ENCODE results near the gene ERVFRD-1.
"Not testable (repeated sequence)": the region's sequence is repeated elsewhere in the genome, so short reads cannot be mapped to it uniquely, and the experiment has no call there.

Gene ERVFRD-1

DNA sequence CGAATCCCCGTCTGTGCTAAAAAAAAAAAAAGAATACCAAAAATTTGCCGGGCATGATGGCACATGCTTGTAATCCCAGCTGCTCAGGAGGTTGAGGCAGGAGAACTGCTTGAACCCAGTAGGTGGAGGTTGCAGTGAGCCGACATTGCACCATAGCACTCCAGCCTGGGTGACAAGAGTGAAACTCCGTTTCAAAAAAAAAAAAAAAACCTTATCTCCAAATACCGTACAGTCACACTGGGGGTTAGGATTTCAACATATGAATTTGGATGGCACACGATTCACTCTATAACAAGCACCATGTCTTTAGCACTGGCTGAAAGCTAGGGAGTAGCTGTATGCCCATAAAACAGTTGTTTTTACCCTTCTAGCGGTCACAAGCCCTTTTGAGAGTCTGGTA lies 14.0 kb downstream of the ERVFRD-1 start:
- no peaks in the 10 kb centered on the region for H3K36me3 ChIP-seq (ENCODE audit: control insufficient read depth, low read depth, low read length)
- no peak overlapping the region for H3K9ac ChIP-seq (ENCODE audit: low read length)
- no peak overlapping the region for H3K4me3 ChIP-seq (ENCODE audit: low read length)
- H3K27me3 ChIP-seq (ENCODE audit: control insufficient read depth, insufficient read depth, low read length), result peaks cover 4% of the 10 kb centered on the region
- no peak overlapping the region for H3K27ac ChIP-seq (ENCODE audit: low read length)
- peaks cover 24% of the 10 kb centered on the region for H3K4me1 ChIP-seq (ENCODE audit: control insufficient read depth, low read depth, low read length)
- H3K9me3 ChIP-seq (ENCODE audit: control insufficient read depth, low read depth, low read length), result no peaks in the 10 kb centered on the region

DNA sequence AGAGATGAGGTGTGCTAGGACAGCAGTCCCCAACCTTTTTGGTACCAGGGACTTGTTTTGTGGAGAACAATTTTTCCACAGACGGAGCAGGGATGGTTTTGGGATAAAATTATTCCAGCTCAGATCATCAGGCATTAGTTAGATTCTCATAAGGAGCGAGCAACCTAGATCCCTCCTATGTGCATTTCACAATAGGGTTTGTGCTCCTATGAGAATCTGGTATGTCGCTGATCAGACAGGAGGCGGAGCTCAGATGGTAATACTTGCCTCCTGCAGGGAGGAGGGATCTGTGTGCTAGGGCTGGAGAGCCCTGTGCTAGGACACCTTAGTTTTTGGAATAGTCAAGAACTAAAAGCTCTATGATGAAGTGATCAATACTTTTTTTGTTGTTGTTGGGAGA lies 15.4 kb downstream of the ERVFRD-1 start:
- Histone ChIP-seq H3K9me3 (ENCODE audit: control insufficient read depth, low read depth, low read length) (no peaks in the 10 kb centered on the region), H3K4me1 (ENCODE audit: control insufficient read depth, low read depth, low read length) (peaks cover 16% of the 10 kb centered on the region), H3K27ac (ENCODE audit: low read length) (no peak overlapping the region), H3K9ac (ENCODE audit: low read length) (no peak overlapping the region), H3K4me3 (ENCODE audit: low read length) (peak overlapping the region; percentile 39), H3K36me3 (ENCODE audit: control insufficient read depth, low read depth, low read length) (no peaks in the 10 kb centered on the region), H3K27me3 (ENCODE audit: control insufficient read depth, insufficient read depth, low read length) (peaks cover 4% of the 10 kb centered on the region)

DNA sequence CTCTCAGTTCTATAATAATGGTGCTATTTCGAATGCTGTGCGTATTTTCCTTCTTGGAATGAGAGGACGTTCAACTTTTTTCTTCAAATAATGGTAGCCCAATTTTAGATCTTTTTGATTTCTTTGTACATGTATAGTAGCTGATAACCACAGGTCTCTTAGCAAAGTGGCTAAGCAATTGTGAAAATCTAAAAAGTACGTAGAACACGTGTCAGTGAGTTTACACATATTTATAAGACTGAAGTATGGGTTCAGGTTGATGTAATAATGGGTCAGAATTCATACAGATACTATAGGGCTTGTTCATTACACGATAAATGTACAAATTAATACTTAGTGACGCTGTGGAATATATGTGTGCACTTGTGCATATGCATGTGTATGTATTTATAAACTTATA lies 16.6 kb downstream of the ERVFRD-1 start:
- H3K4me1 ChIP-seq (ENCODE audit: control insufficient read depth, low read depth, low read length), result peaks cover 15% of the 10 kb centered on the region
- no peaks in the 10 kb centered on the region for H3K36me3 ChIP-seq (ENCODE audit: control insufficient read depth, low read depth, low read length)
- H3K9me3 ChIP-seq (ENCODE audit: control insufficient read depth, low read depth, low read length), result no peaks in the 10 kb centered on the region
- peaks cover 4% of the 10 kb centered on the region for H3K27me3 ChIP-seq (ENCODE audit: control insufficient read depth, insufficient read depth, low read length)
- H3K4me3 ChIP-seq (ENCODE audit: low read length), result peak overlapping the region; percentile 69
- peak overlapping the region; percentile 76 for H3K9ac ChIP-seq (ENCODE audit: low read length)
- H3K27ac ChIP-seq (ENCODE audit: low read length), result no peak overlapping the region

DNA sequence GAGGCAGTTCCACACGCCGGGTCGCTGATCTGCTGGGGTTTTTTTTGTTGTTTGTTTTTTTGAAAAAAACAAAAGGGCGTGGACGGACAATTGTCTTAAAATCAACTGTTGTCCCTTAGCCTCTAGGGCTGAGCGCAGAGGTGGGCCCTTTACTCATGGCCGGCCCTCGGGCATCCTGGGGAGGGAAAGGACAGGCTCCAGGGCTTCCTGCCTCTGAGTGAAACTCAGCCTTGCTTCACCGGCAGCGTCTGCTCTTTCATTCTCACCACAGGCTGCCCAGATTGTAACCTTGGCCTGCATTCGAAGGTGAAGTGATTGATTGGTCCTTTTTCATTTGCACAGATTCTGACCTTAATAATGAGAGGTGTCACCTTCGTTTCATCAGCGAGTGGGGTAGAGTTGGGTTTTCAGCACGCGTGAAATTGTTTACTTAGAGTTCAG lies 17.1 kb downstream of the ERVFRD-1 start:
- H3K9me3 ChIP-seq (ENCODE audit: control insufficient read depth, low read depth, low read length), result no peaks in the 10 kb centered on the region
- peaks cover 15% of the 10 kb centered on the region for H3K4me1 ChIP-seq (ENCODE audit: control insufficient read depth, low read depth, low read length)
- H3K9ac ChIP-seq (ENCODE audit: low read length), result peak overlapping the region; percentile 76
- H3K27me3 ChIP-seq (ENCODE audit: control insufficient read depth, insufficient read depth, low read length), result peaks cover 4% of the 10 kb centered on the region
- peak overlapping the region; percentile 69 for H3K4me3 ChIP-seq (ENCODE audit: low read length)
- H3K36me3 ChIP-seq (ENCODE audit: control insufficient read depth, low read depth, low read length), result no peaks in the 10 kb centered on the region
- H3K27ac ChIP-seq (ENCODE audit: low read length), result no peak overlapping the region

DNA sequence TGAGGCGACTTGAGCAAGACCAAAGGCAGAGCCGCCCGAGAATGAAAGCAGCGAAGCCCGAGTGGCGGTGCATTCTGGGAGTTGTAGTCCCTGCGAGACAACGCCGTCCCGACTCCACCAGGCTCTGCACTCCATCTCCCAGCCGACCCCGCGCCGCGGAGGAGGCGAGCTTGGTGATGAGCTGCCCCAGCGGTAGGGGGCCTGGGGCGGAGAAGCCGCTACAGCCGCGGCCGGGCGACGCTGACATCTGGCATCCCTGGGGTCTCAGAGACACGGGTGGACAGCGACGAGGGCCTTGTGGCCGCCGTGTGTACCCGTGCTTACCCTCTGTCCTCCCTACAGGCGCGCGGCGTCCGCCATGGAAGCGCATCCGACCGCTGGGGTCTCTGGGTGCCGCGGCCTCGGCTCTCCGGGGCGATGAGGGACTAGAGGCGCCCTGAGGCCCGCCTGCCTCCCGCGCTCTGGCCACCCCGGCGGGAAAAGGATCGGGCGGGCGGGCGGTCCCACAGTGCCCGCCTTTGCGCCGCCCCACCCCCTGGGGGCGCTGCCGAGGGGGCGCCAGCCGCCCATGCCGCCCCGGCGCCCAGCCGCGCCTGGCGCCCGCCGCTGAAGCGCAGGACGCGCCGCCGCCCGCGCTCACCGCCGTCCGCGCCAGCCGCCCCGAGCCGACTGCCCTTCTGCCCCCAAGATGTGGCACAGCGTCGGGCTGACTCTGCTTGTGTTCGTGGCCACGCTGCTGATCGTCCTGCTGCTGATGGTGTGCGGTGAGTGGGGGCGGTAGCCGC lies 17.7 kb downstream of the ERVFRD-1 start, which contains the start of gene SMIM13:
SMIM13 (plus strand) TSS at position 209 of the 785 bp plus-strand sequence; CDS start at position 689, 480 bp downstream.
- H3K4me1 ChIP-seq (ENCODE audit: control insufficient read depth, low read depth, low read length), result peaks cover 15% of the 10 kb centered on the region
- H3K9ac ChIP-seq (ENCODE audit: low read length), result peak within 1 kb of the TSS; percentile 76
- no peaks in the 10 kb centered on the region for H3K9me3 ChIP-seq (ENCODE audit: control insufficient read depth, low read depth, low read length)
- no peak within 1 kb of the TSS for H3K27ac ChIP-seq (ENCODE audit: low read length)
- peaks cover 4% of the 10 kb centered on the region for H3K27me3 ChIP-seq (ENCODE audit: control insufficient read depth, insufficient read depth, low read length)
- no peaks in the 10 kb centered on the region for H3K36me3 ChIP-seq (ENCODE audit: control insufficient read depth, low read depth, low read length)
- H3K4me3 ChIP-seq (ENCODE audit: low read length), result peak within 1 kb of the TSS; percentile 69

DNA sequence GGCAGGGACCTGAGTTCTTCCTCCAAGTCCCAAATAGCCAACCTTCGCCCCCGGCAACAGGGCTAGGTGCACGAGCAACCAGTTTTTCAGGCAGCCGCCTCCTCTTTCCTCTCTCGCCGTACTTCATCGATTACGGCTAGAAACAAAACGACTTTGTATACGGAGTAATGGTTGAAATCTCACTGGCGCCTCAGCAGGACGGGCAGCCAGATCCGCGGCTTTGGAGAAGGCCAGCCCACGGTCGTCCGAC lies 18.2 kb downstream of the ERVFRD-1 start:
- no peak overlapping the region for H3K27ac ChIP-seq (ENCODE audit: low read length)
- H3K9ac ChIP-seq (ENCODE audit: low read length), result peak overlapping the region; percentile 76
- peaks cover 15% of the 10 kb centered on the region for H3K4me1 ChIP-seq (ENCODE audit: control insufficient read depth, low read depth, low read length)
- peak overlapping the region; percentile 69 for H3K4me3 ChIP-seq (ENCODE audit: low read length)
- H3K27me3 ChIP-seq (ENCODE audit: control insufficient read depth, insufficient read depth, low read length), result peaks cover 4% of the 10 kb centered on the region
- no peaks in the 10 kb centered on the region for H3K36me3 ChIP-seq (ENCODE audit: control insufficient read depth, low read depth, low read length)
- H3K9me3 ChIP-seq (ENCODE audit: control insufficient read depth, low read depth, low read length), result no peaks in the 10 kb centered on the region

DNA sequence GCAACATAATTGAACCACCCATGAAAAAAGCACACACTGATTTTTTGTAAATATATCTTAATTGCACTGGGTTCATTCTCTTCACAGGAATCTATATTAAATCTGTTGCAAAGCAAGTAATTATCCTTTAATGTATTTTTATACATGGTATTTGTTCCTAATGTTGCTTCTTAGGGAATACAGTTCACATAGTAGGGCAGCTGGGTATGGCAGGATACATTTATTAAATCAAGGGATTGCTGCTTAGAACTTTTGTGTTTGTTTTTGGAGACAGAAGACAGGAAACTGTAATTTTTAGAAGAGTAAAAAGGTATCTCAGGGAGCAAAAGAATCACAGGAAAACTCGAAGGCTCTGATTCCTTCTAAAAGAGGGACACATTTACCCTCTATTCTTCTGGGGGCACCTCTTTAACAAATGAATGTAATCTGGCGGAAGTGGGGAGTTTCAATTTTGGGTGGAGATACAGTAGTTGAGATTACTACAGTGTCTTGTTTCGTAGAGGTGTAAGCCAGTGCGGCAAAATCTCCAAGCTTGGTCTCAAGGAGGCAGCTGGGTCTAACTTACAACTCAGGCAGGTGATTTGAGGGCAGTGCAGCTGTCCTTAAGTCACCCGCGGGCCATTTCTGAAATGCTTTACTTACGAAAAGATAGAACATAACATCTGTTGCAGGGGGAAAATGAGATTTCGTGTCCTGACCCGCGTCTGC lies 18.7 kb downstream of the ERVFRD-1 start:
- H3K36me3 ChIP-seq (ENCODE audit: control insufficient read depth, low read depth, low read length), result no peaks in the 10 kb centered on the region
- peaks cover 15% of the 10 kb centered on the region for H3K4me1 ChIP-seq (ENCODE audit: control insufficient read depth, low read depth, low read length)
- H3K27ac ChIP-seq (ENCODE audit: low read length), result no peak overlapping the region
- H3K4me3 ChIP-seq (ENCODE audit: low read length), result peak overlapping the region; percentile 69
- H3K27me3 ChIP-seq (ENCODE audit: control insufficient read depth, insufficient read depth, low read length), result peaks cover 4% of the 10 kb centered on the region
- H3K9me3 ChIP-seq (ENCODE audit: control insufficient read depth, low read depth, low read length), result no peaks in the 10 kb centered on the region
- H3K9ac ChIP-seq (ENCODE audit: low read length), result peak overlapping the region; percentile 76

DNA sequence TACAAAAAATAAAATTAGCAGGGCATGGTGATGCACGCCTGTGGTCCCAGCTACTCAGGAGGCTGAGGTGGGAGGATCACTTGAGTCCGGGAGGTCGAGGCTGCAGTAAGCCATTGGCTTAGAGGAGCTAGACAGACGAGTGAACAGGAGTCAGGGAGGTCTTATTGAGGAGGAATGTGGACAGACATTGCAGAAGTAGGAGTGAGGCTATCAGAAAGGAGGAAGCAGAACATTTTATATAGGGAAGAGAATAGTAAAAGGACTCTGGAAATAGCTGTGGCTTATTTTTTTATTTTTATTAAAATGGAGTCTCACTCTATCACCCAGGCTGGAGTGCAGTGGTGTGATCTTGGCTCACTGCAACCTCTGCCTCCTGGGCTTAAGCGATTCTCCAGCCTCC lies 20.4 kb downstream of the ERVFRD-1 start:
- H3K9me3 ChIP-seq (ENCODE audit: control insufficient read depth, low read depth, low read length); H3K27me3 ChIP-seq (ENCODE audit: control insufficient read depth, insufficient read depth, low read length); H3K36me3 ChIP-seq (ENCODE audit: control insufficient read depth, low read depth, low read length); H3K27ac ChIP-seq (ENCODE audit: low read length); H3K4me3 ChIP-seq (ENCODE audit: low read length); H3K9ac ChIP-seq (ENCODE audit: low read length): not testable (repeated sequence)
- peaks cover 11% of the 10 kb centered on the region for H3K4me1 ChIP-seq (ENCODE audit: control insufficient read depth, low read depth, low read length)

DNA sequence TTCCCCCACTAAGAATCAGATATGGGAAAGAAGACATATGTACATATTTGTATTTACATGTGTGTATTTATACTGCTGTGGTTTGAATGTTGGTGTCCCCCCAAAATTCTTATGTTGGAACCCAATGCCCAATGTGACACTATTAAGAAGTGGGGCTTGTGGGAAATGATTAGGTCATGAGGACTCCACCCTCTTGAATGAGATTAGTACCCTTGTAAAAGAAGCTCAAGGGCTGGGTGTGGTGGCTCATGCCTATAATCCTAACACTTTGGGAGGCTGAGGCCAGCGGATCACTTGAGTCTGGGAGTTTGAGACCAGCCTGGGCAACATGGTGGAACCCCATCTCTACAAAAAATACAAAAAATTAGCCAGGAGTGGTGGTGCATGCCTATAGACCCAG lies 21.8 kb downstream of the ERVFRD-1 start:
- H3K27ac ChIP-seq (ENCODE audit: low read length), result no peak overlapping the region
- no peaks in the 10 kb centered on the region for H3K9me3 ChIP-seq (ENCODE audit: control insufficient read depth, low read depth, low read length)
- H3K27me3 ChIP-seq (ENCODE audit: control insufficient read depth, insufficient read depth, low read length), result peaks cover 4% of the 10 kb centered on the region
- no peak overlapping the region for H3K4me3 ChIP-seq (ENCODE audit: low read length)
- no peak overlapping the region for H3K9ac ChIP-seq (ENCODE audit: low read length)
- no peaks in the 10 kb centered on the region for H3K36me3 ChIP-seq (ENCODE audit: control insufficient read depth, low read depth, low read length)
- peaks cover 1% of the 10 kb centered on the region for H3K4me1 ChIP-seq (ENCODE audit: control insufficient read depth, low read depth, low read length)

DNA sequence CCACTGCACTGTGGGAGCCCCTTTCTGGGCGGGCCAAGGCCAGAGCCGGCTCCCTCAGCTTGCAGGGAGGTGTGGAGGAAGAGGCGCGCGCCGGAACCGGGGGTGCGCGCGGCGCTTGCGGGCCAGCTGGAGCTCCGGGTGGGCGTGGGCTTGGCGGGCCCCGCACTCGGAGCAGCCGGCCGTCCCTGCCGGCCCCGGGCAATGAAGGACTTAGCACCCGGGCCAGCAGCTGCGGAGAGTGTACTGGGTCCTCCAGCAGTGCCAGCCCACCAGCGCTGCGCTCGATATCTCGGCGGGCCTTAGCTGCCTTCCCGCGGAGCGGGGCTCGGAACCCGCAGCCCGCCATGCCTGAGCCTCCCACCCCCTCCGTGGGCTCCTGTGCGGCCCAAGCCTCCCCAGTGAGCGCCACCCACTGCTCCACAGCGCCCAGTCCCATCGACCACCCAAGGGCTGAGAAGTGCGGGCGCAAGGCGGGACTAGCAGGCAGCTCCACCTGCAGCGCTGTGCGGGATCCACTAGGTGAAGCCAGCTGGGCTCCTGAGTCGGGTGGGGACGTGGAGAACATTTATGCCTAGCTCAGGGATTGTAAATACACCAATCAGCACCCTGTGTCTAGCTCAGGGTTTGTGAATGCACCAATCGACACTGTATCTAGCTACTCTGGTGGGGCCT lies 24.2 kb downstream of the ERVFRD-1 start:
- not testable (repeated sequence) for H3K9me3 ChIP-seq (ENCODE audit: control insufficient read depth, low read depth, low read length); H3K4me1 ChIP-seq (ENCODE audit: control insufficient read depth, low read depth, low read length); H3K27me3 ChIP-seq (ENCODE audit: control insufficient read depth, insufficient read depth, low read length); H3K27ac ChIP-seq (ENCODE audit: low read length); H3K9ac ChIP-seq (ENCODE audit: low read length); H3K36me3 ChIP-seq (ENCODE audit: control insufficient read depth, low read depth, low read length); H3K4me3 ChIP-seq (ENCODE audit: low read length)

DNA sequence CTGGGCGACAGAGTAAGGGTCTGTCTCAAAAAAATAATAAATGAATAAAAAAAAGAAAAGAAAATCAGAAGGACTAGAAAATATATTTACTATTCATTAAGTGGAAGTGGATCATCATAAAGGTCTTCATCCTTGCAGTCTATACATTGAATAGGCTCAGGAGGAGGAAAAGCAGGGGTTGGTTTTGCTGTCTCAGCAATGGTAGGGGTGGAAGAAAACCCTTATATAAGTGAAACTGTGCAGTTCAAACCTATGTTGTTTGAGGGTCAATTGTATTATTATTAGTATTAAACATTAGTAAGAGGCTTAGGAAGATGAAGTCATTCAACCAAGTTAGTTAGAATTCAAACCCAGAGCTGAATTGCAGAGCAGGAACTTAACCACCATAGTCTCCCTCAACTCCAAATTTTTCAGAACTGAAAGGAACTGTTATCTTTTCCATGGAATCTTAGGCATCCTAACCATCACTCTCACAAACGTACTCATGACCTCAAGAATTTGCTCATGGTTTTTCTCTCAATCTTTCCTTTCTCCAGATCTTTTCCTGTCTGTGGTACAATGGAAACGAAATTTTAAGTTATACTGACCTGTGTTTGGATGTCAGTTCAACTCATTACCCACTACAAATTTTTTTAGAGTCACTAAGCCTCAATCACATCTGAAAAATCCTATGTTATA lies 25.6 kb downstream of the ERVFRD-1 start:
- Histone ChIP-seq H3K9me3 (ENCODE audit: control insufficient read depth, low read depth, low read length) (no peaks in the 10 kb centered on the region), H3K36me3 (ENCODE audit: control insufficient read depth, low read depth, low read length) (no peaks in the 10 kb centered on the region), H3K27me3 (ENCODE audit: control insufficient read depth, insufficient read depth, low read length) (no peaks in the 10 kb centered on the region), H3K27ac (ENCODE audit: low read length) (no peak overlapping the region), H3K9ac (ENCODE audit: low read length) (no peak overlapping the region), H3K4me3 (ENCODE audit: low read length) (no peak overlapping the region), H3K4me1 (ENCODE audit: control insufficient read depth, low read depth, low read length) (no peaks in the 10 kb centered on the region)

Data from iPS-18a (cell line).